Esophagus squamous epithelium (tissue), 5 donors: ENCODE data around the gene CD48. TPM values are rescaled to one million over a fixed set of nuclear protein-coding genes. Genes with fewer than 3 reads are reported as not detected.
"Not testable (repeated sequence)": the region's sequence is repeated elsewhere in the genome, so short reads cannot be mapped to it uniquely, and the experiment has no call there.

Experiments
- DNase-seq: peaks from one replicate; lab custom pipeline; 2025; lab: John Stamatoyannopoulos, UW
- H3K27ac ChIP-seq, 4 donors: fragments of 200-600 bp; sonication (generic); one replicate each; pipeline ENCODE4 v1.5.1; 2016 to 2019; ENCODE audit warnings: mild to moderate bottlenecking in 1 of 4
- H3K27me3 ChIP-seq, 4 donors: fragments of 200-600 bp; sonication (generic); 1 replicate in 3 of 4; 2 replicates in 1 of 4; pipeline versions ENCODE4 v1.5.1 to v1.6.0; 2017 to 2021; ENCODE audit warnings: antibody characterized with exemption in 1 of 4
- H3K36me3 ChIP-seq, 3 donors: fragments of 200-600 bp; sonication (generic); one replicate each; pipeline ENCODE4 v1.5.1; 2016 to 2019
- H3K4me1 ChIP-seq, 3 donors: fragments of 200-600 bp; sonication (generic); one replicate each; pipeline ENCODE4 v1.5.1; 2017 to 2019
- H3K4me3 ChIP-seq, 4 donors: fragments of 200-600 bp; sonication (generic); 1 replicate in 3 of 4; 2 replicates in 1 of 4; pipeline ENCODE4 v1.5.1; 2016 to 2019; ENCODE audit warnings: mild to moderate bottlenecking in 2 of 4, moderate library complexity in 1 of 4
- H3K9me3 ChIP-seq, 3 donors: fragments of 200-600 bp; sonication (generic); one replicate each; pipeline ENCODE4 v1.5.1; 2016 to 2019
- POLR2A ChIP-seq, 4 donors: fragments of 450-650 bp; IDR thresholded peaks; one replicate each; pipeline ENCODE4 v1.6.1; 2017; ENCODE audit warnings: antibody characterized with exemption in 4 of 4, mild to moderate bottlenecking in 4 of 4, moderate library complexity in 3 of 4
- WGBS, 2 donors: methylation state at CpG; one replicate each; pipeline ENCODE4 v1.1.5; 2018; 5-methylcytosine and 5-hydroxymethylcytosine counted together
- intact Hi-C: fragments of 100-400 bp; cut with DNase I; formaldehyde crosslinking; loops from one replicate; pipeline ENCODE4 v1.15.0; 2022
- total RNA-seq, 4 donors: library from RNA; depleted of rRNA; stranded (reverse); fragments of >200 nt; gene quantifications; one replicate each; pipeline ENCODE4 v1.1.0, GENCODE V29; 2016
- TF ChIP-seq, protein P1 (sequence below), 6 experiments: fragments of 450-650 bp in 4 of 6; fragments of 200-600 bp in 2 of 6; sonication (generic) in 2 of 6; IDR thresholded peaks; one replicate each; pipeline ENCODE4 v1.5.1; 2016 to 2019; ENCODE audit warnings: antibody characterized with exemption in 6 of 6, mild to moderate bottlenecking in 4 of 6, moderate library complexity in 4 of 6
- donor health status: DM: yes; HTN: yes; CAD: no.

Gene CD48
- total RNA-seq, 4 donors from 2014 or later, result 1.1 to 13.7 (median 5.3) TPM

DNA sequence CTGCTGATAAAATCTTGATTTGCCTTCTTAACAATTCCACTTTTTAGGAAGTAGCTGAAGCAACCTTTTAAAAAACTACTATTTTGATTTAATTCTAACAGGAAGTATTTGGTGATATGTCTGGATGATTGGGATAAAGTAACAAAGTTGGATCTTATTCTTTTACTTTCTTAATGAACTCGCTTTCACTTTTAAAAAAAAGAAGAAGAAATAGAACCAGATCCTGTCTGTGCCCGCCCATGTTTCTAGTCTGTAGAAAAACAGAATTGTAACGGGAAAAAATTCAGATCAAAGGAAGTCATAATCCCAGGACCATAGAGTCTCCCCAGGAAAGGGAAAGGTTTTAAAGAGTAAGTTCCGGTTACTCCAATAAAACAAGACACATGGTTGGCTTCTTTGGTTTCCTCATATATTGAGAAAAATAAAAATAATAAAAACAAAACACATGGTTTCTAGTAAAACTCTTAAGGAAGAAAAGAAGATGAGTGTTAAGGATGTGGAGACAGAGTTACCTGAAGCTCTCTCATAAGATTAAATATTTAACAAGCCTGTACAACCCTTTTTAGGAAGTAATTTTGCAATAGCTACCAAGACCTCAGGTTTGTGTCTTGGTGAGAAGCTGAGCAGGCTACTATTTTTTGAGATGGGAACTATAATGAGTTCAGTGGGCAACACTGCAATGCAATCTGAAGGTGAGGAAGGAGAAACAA is 4.9 kb downstream of the CD48 start:
- peak overlapping the region in 1 of 4 donors; percentile 26 for H3K4me3 ChIP-seq
- H3K9me3 ChIP-seq, result no peaks in the 10 kb centered on the region
- no peak for DNase-seq
- H3K27ac ChIP-seq, result peak overlapping the region in 1 of 4 donors; percentile 43
- intact Hi-C loops, result no loop called here
- peaks cover 0 to 18% (median 0%) of the 10 kb centered on the region in 4 donors for H3K27me3 ChIP-seq
- no peaks in the 10 kb centered on the region for H3K36me3 ChIP-seq
- 15 to 25% methylated on average over 4 of the region's 4 CpGs for WGBS, 2 donors
- H3K4me1 ChIP-seq, result peaks cover 0 to 23% (median 0%) of the 10 kb centered on the region in 3 donors
- TF ChIP-seq, protein P1, sequence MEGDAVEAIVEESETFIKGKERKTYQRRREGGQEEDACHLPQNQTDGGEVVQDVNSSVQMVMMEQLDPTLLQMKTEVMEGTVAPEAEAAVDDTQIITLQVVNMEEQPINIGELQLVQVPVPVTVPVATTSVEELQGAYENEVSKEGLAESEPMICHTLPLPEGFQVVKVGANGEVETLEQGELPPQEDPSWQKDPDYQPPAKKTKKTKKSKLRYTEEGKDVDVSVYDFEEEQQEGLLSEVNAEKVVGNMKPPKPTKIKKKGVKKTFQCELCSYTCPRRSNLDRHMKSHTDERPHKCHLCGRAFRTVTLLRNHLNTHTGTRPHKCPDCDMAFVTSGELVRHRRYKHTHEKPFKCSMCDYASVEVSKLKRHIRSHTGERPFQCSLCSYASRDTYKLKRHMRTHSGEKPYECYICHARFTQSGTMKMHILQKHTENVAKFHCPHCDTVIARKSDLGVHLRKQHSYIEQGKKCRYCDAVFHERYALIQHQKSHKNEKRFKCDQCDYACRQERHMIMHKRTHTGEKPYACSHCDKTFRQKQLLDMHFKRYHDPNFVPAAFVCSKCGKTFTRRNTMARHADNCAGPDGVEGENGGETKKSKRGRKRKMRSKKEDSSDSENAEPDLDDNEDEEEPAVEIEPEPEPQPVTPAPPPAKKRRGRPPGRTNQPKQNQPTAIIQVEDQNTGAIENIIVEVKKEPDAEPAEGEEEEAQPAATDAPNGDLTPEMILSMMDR (IDR thresholded peaks at IDR 0.05), result no peak
- no peak for TF ChIP-seq POLR2A (IDR thresholded peaks at IDR 0.05)

DNA sequence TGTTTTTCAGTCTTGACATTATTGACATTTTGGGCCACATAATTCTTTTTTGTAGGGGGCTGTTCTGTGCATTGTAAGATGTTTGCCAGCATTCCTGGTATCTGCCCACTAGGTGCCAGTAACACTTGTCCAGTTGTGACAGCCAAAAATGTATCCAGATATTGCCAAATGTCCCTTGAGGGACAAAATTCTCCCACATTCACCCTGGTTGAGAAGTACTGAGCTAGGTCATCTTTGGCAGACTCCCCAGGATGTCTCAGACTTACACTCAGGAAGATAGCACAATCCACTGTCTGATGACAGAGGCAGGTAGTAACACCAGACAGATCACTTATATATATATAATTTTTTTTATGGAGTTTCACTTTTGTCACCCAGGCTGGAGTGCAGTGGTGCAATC is 5.9 kb downstream of the CD48 start:
- peaks cover 0 to 23% (median 0%) of the 10 kb centered on the region in 3 donors for H3K4me1 ChIP-seq
- intact Hi-C loops, result no loop called here
- peak overlapping the region in 1 of 4 donors; percentile 1 for H3K27ac ChIP-seq
- no peaks in the 10 kb centered on the region for H3K36me3 ChIP-seq
- no peak for TF ChIP-seq POLR2A (IDR thresholded peaks at IDR 0.05)
- TF ChIP-seq, protein P1 (IDR thresholded peaks at IDR 0.05), result no peak
- H3K27me3 ChIP-seq, result peaks cover 0 to 10% (median 0%) of the 10 kb centered on the region in 4 donors
- no peak for DNase-seq
- no peaks in the 10 kb centered on the region for H3K9me3 ChIP-seq
- H3K4me3 ChIP-seq, result no peak overlapping the region

DNA sequence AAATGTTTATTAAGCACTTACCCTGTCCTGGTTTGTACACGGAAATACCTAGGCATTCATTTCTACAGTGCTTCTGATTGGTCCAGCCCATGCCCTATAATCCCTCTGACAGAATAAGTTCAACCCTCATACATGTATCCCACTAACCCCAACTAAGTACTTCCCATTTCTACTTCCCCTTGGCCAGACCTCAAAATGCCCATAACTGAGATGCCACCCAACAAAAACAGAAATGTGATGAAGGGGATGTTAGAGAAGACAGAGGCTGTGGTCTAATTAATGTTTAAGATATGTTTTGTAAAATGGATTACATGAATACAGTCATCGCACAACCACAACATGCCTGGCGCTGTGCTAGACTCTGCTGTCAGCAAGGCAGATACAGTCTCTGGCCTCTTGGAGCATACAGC is 6.4 kb downstream of the CD48 start:
- H3K9me3 ChIP-seq, H3K36me3 ChIP-seq, intact Hi-C loops, DNase-seq, H3K4me3 ChIP-seq: not testable (repeated sequence)
- peaks cover 0 to 10% (median 0%) of the 10 kb centered on the region in 4 donors for H3K27me3 ChIP-seq
- WGBS, 2 donors, result 54 to 65% methylated on average over 3 of the region's 3 CpGs
- peak overlapping the region in 1 of 4 donors; percentile 1 for H3K27ac ChIP-seq
- peaks cover 0 to 23% (median 0%) of the 10 kb centered on the region in 3 donors for H3K4me1 ChIP-seq

DNA sequence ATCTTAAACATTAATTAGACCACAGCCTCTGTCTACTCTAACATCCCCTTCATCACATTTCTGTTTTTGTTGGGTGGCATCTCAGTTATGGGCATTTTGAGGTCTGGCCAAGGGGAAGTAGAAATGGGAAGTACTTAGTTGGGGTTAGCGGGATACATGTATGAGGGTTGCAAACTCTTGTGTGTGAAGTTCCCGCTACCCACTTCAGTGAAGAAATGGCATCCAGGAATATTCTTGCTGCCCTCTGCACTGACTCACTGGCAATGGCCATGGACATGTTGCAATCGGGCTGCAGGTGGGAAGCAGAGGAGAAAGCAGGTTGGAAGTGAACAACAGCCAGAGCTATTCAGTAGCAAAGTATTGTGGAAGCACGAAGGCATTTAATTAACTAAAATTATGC is 7.4 kb downstream of the CD48 start:
- TF ChIP-seq, protein P1 (IDR thresholded peaks at IDR 0.05), result no peak
- TF ChIP-seq POLR2A (IDR thresholded peaks at IDR 0.05), result no peak
- no peaks in the 10 kb centered on the region for H3K36me3 ChIP-seq
- intact Hi-C loops, result no loop called here
- no peak for DNase-seq
- no peaks in the 10 kb centered on the region for H3K9me3 ChIP-seq
- H3K27ac ChIP-seq, result no peak overlapping the region
- no peak overlapping the region for H3K4me3 ChIP-seq
- peaks cover 0 to 23% (median 0%) of the 10 kb centered on the region in 3 donors for H3K4me1 ChIP-seq
- WGBS, 2 donors, result 52 to 61% methylated on average over 3 to 4 of the region's 4 CpGs
- peaks cover 0 to 10% (median 0%) of the 10 kb centered on the region in 4 donors for H3K27me3 ChIP-seq

DNA sequence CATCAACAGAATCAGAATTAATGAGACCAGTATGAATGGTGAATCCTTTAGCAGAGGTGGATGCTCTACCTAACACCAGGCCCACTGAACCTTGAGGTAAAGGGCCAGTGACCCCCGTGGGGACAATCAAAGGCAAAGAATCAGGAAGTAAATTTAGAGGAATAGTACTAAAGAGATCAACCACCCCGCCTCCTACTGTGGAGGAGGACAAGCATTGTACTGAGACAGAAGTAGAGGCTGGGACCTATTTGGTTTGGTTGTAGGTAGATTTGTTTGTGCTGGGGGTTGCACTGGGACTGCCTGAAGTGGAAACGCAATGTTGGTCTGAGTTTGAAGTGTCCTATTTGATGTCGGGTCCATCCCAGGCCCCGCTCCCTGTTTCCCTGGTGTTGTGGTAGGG is 9.5 kb downstream of the CD48 start:
- no peaks in the 10 kb centered on the region for H3K36me3 ChIP-seq
- H3K27me3 ChIP-seq, result no peaks in the 10 kb centered on the region
- H3K27ac ChIP-seq, result no peak overlapping the region
- H3K4me3 ChIP-seq, result no peak overlapping the region
- intact Hi-C loops, result no loop called here
- no peaks in the 10 kb centered on the region for H3K9me3 ChIP-seq
- WGBS, 2 donors, result 74 to 80% methylated on average over 3 to 5 of the region's 5 CpGs
- H3K4me1 ChIP-seq, result peaks cover 0 to 23% (median 0%) of the 10 kb centered on the region in 3 donors
- DNase-seq, result no peak
- TF ChIP-seq POLR2A (IDR thresholded peaks at IDR 0.05), result no peak
- TF ChIP-seq, protein P1 (IDR thresholded peaks at IDR 0.05), result no peak
